Stimulated activated effector memory CD8-positive, alpha-beta T cell treated with anti-CD3 and anti-CD28 coated beads, Interleukin-12 subunit alpha, Interleukin-12 subunit beta, amount 100 ng/mL, for 72 hours (primary cell): ENCODE results near the gene PRKG1.
"Not testable (repeated sequence)": the region's sequence is repeated elsewhere in the genome, so short reads cannot be mapped to it uniquely, and the experiment has no call there.

Source experiments
- ATAC-seq: fragments of 150-1000 bp; cut with Tn5 transposase; 2 replicates; pipeline ENCODE4 v1.10.0; 2021
- DNase-seq, 2 donors: peaks; one replicate each; pipeline ENCODE4 v3.0.0; 2021 to 2022; ENCODE audit warnings: low spot score in 2 of 2
- H3K27ac Mint-ChIP-seq: one replicate; pipeline ENCODE4 v1.8.0; 2022; ENCODE audit warnings: mild to moderate bottlenecking, mixed read lengths
- H3K36me3 Mint-ChIP-seq: one replicate; pipeline ENCODE4 v1.8.0; 2022; ENCODE audit warnings: mild to moderate bottlenecking, mixed read lengths
- H3K4me1 Mint-ChIP-seq: one replicate; pipeline ENCODE4 v1.8.0; 2022; ENCODE audit warnings: mixed read lengths
- H3K4me3 Mint-ChIP-seq: one replicate; pipeline ENCODE4 v1.8.0; 2022; ENCODE audit warnings: mild to moderate bottlenecking, mixed read lengths
- H3K9me3 Mint-ChIP-seq: one replicate; pipeline ENCODE4 v1.8.0; 2022; ENCODE audit warnings: mixed read lengths

PRKG1 gene

GRCh38 chr10:51748959-51749358 lies 674.7 kb downstream of the PRKG1 start:
- DNase-seq (no peak), ATAC-seq (no peak)
- Mint-ChIP-seq H3K36me3 (no peaks in the 10 kb centered on the region), H3K4me1 (no peaks in the 10 kb centered on the region), H3K4me3 (no peak overlapping the region), H3K9me3 (no peaks in the 10 kb centered on the region), H3K27ac (no peak overlapping the region)

- Mint-ChIP-seq H3K36me3 (no peaks in the 10 kb centered on the region), H3K27ac (no peak overlapping the region), H3K4me1 (no peaks in the 10 kb centered on the region), H3K4me3 (no peak overlapping the region), H3K9me3 (no peaks in the 10 kb centered on the region)
- DNase-seq (no peak), ATAC-seq (no peak)
Observed at GRCh38 chr10:51758366-51758765, 684.1 kb downstream of the PRKG1 start.

GRCh38 chr10:51758838-51759237 lies 684.6 kb downstream of the PRKG1 start:
- not testable (repeated sequence) for H3K36me3 Mint-ChIP-seq, H3K4me1 Mint-ChIP-seq, H3K9me3 Mint-ChIP-seq, DNase-seq, ATAC-seq, H3K27ac Mint-ChIP-seq, H3K4me3 Mint-ChIP-seq

DNA sequence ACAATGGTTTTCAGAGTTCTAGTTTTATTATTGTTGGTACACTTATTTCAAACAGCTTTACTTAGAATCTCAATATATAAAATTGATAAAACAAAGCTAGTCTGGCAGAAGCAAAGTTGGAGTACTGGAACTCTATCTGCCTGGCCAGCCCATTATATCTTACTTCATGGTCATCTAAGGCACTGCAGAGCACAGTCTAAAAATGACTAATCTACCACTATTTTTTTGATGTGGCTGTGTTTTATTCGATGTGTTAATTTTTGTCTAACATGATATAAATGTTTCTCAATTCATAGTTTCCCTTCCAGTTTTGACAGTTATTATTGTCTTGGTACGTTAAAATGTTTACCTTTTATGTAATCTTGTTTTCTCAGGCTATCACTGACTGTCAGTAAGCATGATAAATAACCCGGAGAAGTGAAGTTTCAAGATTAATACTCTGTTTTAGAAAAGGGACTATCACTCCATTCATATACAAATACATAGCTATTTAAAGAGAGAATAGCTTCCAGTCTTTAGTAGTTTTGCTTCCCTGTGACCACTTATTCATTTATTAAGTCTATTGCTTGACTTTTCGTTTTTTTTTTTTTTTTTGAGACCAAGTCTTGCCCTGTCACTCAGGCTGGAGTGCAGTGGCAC lies 685.7 kb downstream of the PRKG1 start:
- DNase-seq (no peak), ATAC-seq (no peak)
- Mint-ChIP-seq H3K4me1 (no peaks in the 10 kb centered on the region), H3K27ac (no peak overlapping the region), H3K9me3 (no peaks in the 10 kb centered on the region), H3K4me3 (no peak overlapping the region), H3K36me3 (no peaks in the 10 kb centered on the region)

- no peak for DNase-seq
- no peak for ATAC-seq
- Mint-ChIP-seq H3K27ac (no peak overlapping the region), H3K36me3 (no peaks in the 10 kb centered on the region), H3K9me3 (peaks cover 1% of the 10 kb centered on the region), H3K4me1 (no peaks in the 10 kb centered on the region), H3K4me3 (no peak overlapping the region)
Observed at GRCh38 chr10:51760864-51761640, 686.8 kb downstream of the PRKG1 start.

DNA sequence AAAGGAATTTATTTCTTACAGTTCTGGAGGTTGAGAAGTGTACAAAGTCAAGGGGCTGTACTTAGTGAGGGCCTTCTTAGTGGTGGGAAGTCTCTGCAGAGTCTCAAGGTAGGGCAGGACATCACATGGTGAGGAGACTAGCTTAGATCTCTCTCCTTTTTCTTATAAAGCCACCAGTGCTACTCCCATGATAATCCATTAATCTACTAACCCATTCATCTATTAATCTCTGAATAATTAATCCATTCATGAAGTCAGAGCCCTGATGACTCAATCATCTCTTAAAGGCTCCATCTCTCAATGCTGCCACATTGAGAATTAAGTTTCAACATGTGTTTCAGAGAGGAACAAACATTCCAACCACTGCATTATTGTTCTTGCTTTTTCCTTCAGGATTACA lies 689.5 kb downstream of the PRKG1 start:
- H3K27ac Mint-ChIP-seq = no peak overlapping the region
- no peak for DNase-seq
- no peaks in the 10 kb centered on the region for H3K4me1 Mint-ChIP-seq
- no peak for ATAC-seq
- H3K36me3 Mint-ChIP-seq = no peaks in the 10 kb centered on the region
- no peak overlapping the region for H3K4me3 Mint-ChIP-seq
- peaks cover 9% of the 10 kb centered on the region for H3K9me3 Mint-ChIP-seq

GRCh38 chr10:51765284-51765971 lies 691.1 kb downstream of the PRKG1 start:
- Mint-ChIP-seq H3K9me3 (peaks cover 9% of the 10 kb centered on the region), H3K36me3 (no peaks in the 10 kb centered on the region), H3K4me3 (no peak overlapping the region), H3K27ac (no peak overlapping the region), H3K4me1 (no peaks in the 10 kb centered on the region)
- DNase-seq (no peak), ATAC-seq (no peak)

DNA sequence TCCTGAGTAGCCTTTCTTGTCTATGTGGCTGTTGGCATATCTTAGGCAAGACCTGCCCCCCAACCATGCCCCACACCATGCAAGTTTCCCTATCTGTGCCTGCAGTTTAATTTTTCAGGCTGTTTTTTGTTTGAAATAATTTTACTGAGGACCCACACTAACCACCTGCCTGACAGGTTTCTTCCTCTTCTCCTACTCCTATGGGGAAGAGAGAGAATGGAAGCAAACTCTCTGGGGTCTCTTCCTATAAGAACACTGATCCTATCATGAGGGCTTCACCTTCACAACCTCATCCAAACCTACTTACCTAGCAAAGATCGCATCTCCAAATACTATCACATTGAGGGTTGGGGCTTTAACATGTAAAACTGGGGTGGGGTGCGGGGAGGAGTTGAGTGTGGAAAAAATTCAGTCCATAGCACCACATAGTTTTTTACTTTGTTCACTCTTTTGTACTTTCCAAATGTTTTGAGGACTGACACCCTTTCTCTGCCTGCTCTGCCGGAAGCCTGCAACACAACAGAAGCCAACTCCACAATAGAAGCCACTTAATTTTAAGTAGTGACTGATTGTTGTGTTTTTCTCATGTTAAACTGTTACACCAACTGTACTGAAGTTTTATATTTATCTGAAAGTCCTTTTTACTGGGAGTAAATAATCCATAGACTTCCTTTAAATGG lies 692.3 kb downstream of the PRKG1 start:
- Mint-ChIP-seq H3K27ac (no peak overlapping the region), H3K4me1 (no peaks in the 10 kb centered on the region), H3K4me3 (no peak overlapping the region), H3K36me3 (no peaks in the 10 kb centered on the region), H3K9me3 (peaks cover 9% of the 10 kb centered on the region)
- no peak for DNase-seq
- ATAC-seq = no peak

DNA sequence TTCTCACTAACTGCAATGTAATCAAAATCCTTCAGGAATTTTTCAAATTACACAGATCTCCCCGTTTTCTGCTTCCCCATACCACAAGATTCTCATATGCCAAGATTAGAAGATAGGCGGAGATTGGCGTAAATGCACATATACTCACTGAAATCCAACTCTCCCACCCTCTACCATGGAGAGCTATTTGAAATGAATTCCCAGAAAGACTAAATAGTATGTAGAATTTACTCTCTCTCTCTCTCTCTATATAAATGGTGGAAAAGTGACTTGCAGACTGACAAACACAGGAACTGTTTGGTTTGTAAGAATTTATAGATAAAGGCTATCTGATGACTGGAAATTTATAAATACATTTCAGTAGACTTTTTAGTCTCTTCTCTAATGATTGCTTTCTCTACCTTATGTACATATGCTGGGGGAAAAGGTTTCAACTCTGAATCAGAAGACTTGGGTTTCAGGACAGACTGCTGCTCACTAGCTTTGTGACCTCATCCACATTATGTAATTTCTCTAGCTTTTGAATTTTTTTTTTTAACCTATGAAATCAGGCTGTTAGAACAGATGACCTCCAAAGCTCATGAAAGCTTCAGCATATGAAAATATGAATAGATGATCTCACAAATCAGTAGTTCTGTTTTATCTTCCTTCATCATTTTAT lies 692.9 kb downstream of the PRKG1 start:
- no peak for DNase-seq
- no peaks in the 10 kb centered on the region for H3K36me3 Mint-ChIP-seq
- no peak overlapping the region for H3K4me3 Mint-ChIP-seq
- H3K27ac Mint-ChIP-seq = no peak overlapping the region
- no peak for ATAC-seq
- H3K4me1 Mint-ChIP-seq = no peaks in the 10 kb centered on the region
- H3K9me3 Mint-ChIP-seq = peaks cover 9% of the 10 kb centered on the region

DNA sequence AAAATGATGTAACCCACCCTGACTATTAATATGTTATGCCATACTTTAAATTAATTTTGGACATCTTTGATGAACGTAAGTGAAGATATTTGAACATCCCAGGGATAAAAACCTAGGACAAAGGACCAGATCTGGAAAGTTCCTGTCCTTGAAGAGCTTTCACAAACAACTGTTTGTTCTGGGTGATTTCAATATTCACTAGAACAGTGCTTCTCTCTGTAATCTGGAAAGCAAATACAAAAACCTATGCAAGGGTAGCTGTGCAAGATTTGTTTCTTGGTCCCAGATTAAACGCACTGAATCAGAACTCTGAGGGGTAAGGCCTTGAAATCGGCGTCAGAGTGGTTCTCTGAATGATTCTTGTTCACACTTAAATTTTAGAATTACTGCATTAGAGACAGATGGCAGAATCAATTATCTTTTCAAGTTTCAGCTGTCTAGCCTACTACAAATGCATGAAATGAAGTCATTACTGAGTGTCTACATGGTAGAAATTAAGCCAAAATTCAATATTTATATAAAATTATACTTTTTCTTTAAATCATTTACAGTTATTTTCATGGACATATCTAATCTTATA lies 694.7 kb downstream of the PRKG1 start:
- H3K4me1 Mint-ChIP-seq = no peaks in the 10 kb centered on the region
- H3K36me3 Mint-ChIP-seq = no peaks in the 10 kb centered on the region
- no peak overlapping the region for H3K27ac Mint-ChIP-seq
- ATAC-seq = no peak
- H3K4me3 Mint-ChIP-seq = no peak overlapping the region
- no peak for DNase-seq
- H3K9me3 Mint-ChIP-seq = peaks cover 9% of the 10 kb centered on the region

GRCh38 chr10:51770709-51771108 lies 696.4 kb downstream of the PRKG1 start:
- no peaks in the 10 kb centered on the region for H3K36me3 Mint-ChIP-seq
- no peak overlapping the region for H3K27ac Mint-ChIP-seq
- DNase-seq (no peak), ATAC-seq (no peak)
- peaks cover 9% of the 10 kb centered on the region for H3K9me3 Mint-ChIP-seq
- H3K4me3 Mint-ChIP-seq = no peak overlapping the region
- H3K4me1 Mint-ChIP-seq = no peaks in the 10 kb centered on the region

- H3K4me3 Mint-ChIP-seq = no peak overlapping the region
- no peaks in the 10 kb centered on the region for H3K4me1 Mint-ChIP-seq
- DNase-seq (no peak), ATAC-seq (no peak)
- H3K27ac Mint-ChIP-seq = no peak overlapping the region
- no peaks in the 10 kb centered on the region for H3K9me3 Mint-ChIP-seq
- no peaks in the 10 kb centered on the region for H3K36me3 Mint-ChIP-seq
Observed at GRCh38 chr10:51772387-51772786, 698.1 kb downstream of the PRKG1 start.

DNA sequence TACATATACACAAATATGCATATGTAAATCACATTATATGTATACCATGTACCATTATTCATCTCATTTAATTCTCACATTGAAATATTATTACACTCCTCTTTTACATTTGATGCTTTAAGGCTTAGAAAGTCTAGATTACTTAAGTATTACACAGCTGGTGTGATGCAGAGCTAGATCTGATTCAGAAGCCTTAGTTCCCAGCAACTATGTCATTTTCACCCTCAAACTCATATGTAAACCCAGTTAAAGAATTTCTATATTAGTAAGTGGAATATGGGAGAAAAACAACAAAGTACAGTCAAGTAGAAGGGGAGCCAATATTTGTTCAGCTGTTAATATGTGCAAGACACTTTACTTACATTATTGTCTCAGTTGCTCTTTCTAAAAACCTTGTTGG lies 699.4 kb downstream of the PRKG1 start:
- no peaks in the 10 kb centered on the region for H3K4me1 Mint-ChIP-seq
- no peak overlapping the region for H3K4me3 Mint-ChIP-seq
- ATAC-seq = peak; percentile 54
- H3K9me3 Mint-ChIP-seq = no peaks in the 10 kb centered on the region
- DNase-seq = no peak
- no peaks in the 10 kb centered on the region for H3K36me3 Mint-ChIP-seq
- no peak overlapping the region for H3K27ac Mint-ChIP-seq

GRCh38 chr10:51783941-51784340 lies 709.7 kb downstream of the PRKG1 start:
- H3K4me1 Mint-ChIP-seq = no peaks in the 10 kb centered on the region
- no peaks in the 10 kb centered on the region for H3K36me3 Mint-ChIP-seq

More at GRCh38 chr10:51783941-51784340, 709.7 kb downstream of the PRKG1 start:
- DNase-seq (no peak), ATAC-seq (no peak)
- no peak overlapping the region for H3K4me3 Mint-ChIP-seq
- no peaks in the 10 kb centered on the region for H3K9me3 Mint-ChIP-seq
- no peak overlapping the region for H3K27ac Mint-ChIP-seq
